GM18520 (cell line): ENCODE measurements around the gene ASIP.
"Not testable (repeated sequence)": the region's sequence is repeated elsewhere in the genome, so short reads cannot be mapped to it uniquely, and the experiment has no call there.

ENCODE experiments used
- ATAC-seq: cut with Tn5 transposase; IDR thresholded peaks from one replicate; pipeline ENCODE4 v1.9.1; 2021; ENCODE audit not compliant: unreplicated experiment

ASIP gene

GRCh38 chr20:34282041-34282440 lies 40.8 kb downstream of the ASIP start:
- no peak for ATAC-seq

DNA sequence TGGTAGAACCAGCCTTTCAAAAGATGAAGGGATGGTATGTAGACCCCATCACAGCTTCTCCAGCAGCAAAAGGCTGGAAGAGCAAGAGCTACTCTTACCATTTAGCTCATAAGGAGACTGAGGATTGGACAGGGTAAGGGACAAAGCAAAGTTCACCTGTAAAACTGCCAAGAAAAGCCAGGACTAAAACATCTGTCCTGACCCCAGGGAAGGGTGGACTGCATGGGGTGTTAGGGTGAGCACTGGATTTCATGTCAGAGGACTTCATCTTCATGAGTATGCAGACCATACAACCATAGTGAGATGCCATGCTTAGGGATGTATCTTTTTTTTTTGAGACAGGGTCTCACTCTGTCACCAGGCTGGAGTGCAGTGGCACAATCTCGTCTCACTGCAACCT lies 42.6 kb downstream of the ASIP start:
- ATAC-seq = no peak

DNA sequence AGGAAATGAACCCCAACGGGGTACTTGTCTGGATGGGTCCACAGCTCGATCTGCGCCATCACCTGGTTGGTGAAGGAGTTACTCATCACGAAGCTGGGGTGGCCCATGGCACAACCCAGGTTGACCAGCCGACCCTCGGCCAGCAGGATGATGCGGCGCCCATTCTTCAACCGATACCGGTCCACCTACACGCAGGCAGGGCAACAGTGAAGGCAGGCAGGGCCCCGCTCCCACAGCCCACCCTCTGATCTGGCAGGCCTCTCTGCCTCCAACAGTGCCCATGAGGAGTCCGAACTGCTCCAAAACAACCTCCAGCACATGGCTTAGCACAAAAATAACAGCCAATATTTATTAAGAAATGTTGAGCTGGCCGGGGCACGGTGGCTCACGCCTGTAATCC lies 44.2 kb downstream of the ASIP start:
- ATAC-seq = no peak

DNA sequence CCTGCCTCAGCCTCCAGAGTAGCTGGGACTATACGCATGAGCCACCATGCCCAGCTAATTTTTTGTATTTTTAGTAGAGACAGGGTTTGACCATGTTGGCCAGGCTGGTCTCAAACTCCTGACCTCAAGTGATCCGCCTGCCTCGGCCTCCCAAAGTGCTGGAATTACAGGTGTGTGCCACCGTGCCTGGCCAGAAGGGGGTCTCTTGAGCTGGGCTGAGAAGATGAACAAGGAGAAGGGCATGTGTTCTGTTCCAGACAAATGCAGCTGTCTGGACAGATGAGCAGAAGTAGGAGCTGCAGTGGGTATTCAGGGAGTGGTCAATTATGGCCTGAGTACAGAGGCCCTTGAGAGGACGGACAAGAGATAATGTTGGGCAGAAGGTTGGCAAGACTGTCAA lies 46.3 kb downstream of the ASIP start:
- not testable (repeated sequence) for ATAC-seq

- no peak for ATAC-seq
Measured at GRCh38 chr20:34290471-34290870, 49.2 kb downstream of the ASIP start.

- no peak for ATAC-seq
Measured at GRCh38 chr20:34292496-34292895, 51.3 kb downstream of the ASIP start.

DNA sequence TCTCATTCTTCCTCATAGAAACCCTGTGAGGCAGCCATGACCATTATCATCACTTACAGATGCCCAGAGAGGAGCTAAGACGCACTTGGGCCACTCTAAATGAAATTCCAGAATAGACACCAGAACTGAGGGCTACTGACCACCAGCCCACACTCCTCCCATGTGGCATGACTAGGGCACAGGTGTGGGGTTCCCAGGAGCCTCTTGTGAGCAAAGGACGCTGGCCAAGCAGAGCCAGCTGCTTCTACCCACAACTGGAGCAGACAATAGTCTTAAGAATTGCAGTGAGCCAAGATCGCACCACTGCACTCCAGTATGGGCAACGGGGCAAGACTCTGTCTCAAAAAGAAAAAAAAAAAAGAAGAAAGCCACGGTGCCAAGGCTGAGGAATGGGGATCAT lies 51.9 kb downstream of the ASIP start:
- ATAC-seq = no peak

DNA sequence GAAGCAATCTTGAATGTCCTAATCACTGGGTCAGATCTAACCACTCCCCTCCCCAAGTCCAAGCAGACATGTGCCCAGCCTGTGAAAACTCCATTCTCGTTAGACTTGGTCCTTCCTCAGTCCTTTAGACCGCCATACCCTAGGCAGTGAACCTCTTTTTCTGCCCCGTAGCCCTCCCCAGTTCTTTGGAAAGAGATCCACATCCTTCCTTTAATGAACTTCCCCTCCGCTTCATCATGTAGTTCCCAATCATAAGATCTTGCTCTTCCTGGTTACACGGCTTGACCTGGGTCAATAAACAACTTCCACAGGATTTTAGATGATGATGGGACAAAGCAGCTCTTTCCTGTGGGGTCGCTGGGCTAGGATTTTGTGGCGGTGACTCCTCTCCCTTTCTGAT lies 52.4 kb downstream of the ASIP start:
- ATAC-seq = no peak

DNA sequence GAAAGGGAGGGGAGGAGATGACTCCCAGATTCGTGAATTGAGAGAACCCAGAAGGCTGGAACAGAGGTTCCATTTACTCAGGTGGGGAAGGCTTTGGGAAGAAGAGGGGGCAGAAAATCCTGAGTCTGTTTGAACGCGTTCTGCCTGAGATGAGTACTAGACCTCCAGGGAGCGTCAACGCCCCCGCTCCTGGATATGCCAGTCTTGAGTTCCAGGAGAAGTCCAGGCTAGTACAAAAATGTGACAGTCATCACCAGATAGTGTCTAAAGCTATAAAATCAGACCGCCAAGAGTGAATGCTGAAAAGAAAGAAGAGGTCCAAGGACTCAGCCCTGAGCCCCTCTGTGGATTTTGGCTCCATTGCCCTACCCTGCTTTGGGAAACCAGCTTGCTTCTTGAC lies 53.3 kb downstream of the ASIP start:
- ATAC-seq = no peak

GRCh38 chr20:34295284-34295683 lies 54.1 kb downstream of the ASIP start:
- no peak for ATAC-seq

DNA sequence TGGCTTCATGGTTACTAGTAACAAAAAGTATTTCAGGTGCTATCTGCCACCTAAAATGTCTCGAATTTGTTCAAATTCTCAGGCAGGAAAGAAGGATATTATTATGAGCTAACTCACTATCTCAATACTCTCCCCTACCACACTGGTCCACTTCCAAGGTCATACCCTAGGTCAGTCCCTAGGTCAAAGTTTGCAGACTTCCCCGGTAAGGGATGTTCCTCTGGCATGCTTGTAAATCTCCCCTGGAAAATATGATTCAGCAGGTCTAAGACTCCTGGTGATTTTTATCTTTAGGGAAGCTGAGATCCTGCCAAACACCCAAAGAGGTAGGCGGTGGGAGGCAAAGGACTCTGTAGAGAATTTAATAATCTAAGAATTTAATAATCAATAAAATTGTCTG lies 55.2 kb downstream of the ASIP start:
- ATAC-seq = no peak

- ATAC-seq = not testable (repeated sequence)
Measured at GRCh38 chr20:34298294-34298784, 57.1 kb downstream of the ASIP start.

GRCh38 chr20:34299556-34300255 lies 58.5 kb downstream of the ASIP start:
- ATAC-seq = no peak

DNA sequence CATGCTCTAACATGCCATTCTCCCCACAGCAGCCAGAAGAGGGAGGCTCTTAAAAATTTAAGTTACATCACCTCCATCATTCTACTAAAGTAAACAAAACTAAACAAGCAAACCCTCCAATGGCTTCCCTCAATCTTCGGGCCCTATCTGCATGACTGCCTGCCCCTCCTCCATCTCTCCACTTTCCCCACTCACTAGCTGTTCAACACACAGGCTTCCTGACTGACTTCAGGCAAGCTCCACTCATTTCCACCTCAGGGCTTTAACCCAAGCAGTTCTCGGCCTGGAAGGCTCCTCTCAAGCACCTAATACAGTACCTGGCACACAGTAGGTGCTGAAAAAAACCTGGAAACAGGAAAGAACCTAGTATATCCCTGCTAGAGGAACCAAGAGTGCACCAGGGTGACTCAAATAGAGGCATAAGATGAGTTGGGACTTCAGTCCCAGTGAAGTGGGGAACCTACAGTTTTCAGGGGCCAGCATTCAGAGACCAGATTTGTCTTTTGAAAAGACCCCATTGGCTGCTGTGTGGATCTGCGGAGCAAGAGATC lies 59.1 kb downstream of the ASIP start:
- no peak for ATAC-seq

- no peak for ATAC-seq
Measured at GRCh38 chr20:34300809-34301586, 59.8 kb downstream of the ASIP start.

- no peak for ATAC-seq
Measured at GRCh38 chr20:34301587-34302311, 60.5 kb downstream of the ASIP start.

- no peak for ATAC-seq
Measured at GRCh38 chr20:34302312-34302722, 61.1 kb downstream of the ASIP start.

DNA sequence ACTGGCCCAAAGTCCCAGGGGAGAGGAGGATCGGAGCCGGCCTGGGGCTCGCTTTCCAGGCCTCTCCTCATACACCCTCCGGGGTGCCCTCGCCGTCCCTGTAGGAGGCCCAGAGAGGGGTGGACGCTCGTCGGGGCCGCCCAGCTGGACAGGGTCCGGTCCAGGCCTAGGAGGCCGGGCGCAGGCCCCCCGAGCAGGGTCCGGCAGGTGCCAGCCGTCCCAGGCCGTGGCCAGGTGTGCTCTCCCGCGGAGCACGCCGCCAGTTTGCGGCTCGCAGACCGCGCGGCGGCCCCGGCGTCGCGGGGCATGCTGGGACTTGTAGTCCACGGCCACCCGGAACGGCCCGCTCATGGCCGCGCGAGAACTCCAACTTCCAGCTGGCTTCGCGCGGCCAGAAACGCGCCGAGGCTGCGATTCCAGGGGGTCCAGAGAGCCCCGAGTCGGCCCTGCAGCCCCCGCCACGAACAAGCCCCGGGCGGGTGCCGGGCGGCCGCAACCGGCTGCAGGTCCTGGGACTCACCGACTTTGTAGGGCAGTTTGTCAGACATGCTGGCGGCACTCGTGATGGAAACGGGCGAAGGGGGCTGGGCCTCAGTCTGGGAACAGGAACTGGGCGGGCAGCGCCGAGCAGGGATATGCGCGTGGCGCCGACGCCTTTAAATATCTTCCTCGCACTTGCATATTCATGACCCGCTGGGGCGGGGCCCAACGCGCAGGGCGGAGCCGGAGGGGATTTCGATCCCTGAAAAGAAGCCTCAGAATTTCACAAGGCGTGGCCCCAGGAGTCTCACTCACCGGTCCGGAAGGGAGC lies 61.7 kb downstream of the ASIP start, which contains the start of gene AHCY:
AHCY (minus strand) TSS at position 633 of the 811 bp plus-strand sequence; CDS start at position 548, 85 bp downstream.
- ATAC-seq = peak; percentile 83

DNA sequence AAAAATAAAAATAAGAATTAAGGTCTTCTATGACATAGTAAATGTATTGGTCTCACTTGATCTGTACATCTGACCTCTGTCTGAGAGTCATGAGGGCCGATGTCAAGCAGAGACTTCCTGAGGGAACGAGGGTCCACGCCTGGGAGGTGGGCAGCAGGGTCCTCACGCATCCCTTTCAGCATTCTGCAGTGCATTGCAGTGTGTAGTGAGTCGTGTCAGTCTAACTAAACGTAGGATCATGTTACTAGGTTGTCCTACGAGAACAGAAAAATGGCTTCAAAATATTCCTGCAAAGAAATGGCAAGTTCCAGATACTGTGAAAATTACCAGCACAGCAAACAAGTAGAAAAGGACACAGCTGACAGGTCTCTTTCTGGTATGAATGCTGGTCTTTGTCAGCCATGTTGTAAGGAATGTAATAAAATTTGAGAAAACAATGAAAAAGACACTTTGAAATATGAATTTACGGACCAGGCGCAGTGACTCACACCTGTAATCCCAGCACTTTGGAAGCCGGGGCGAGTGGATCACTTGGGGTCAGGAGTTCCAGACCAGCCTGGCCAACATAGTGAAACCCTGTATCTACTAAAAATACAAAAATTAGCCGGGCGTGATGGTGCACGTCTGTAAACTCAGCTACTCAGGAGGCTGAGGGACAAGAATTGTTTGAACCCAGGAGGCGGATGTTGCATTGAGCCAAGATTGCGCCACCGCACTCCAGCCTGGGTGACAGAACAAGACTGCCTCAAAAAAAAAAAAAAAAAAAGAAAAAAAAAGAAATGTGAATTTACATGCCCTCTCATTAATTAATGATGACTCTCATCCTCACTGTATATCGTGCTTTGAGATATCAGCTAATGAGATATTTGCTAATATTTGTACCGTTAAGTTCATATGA lies 64.4 kb downstream of the ASIP start:
- ATAC-seq = no peak
